GM12865 (cell line): ENCODE measurements around the gene NAT10.
"Not testable (repeated sequence)": the region's sequence is repeated elsewhere in the genome, so short reads cannot be mapped to it uniquely, and the experiment has no call there.

Source experiments
- DNase-seq: peaks from one replicate; pipeline ENCODE4 v3.0.0; 2010; ENCODE audit warnings: low read depth
- H3K4me3 ChIP-seq: 2 replicates; pipeline ENCODE4 v1.5.1; 2011; ENCODE audit warnings: mild to moderate bottlenecking, low read depth, low read length, control low read depth
- TF ChIP-seq, protein P1 (sequence below): IDR thresholded peaks from 2 replicates; pipeline ENCODE4 v1.5.1; 2011; ENCODE audit warnings: low read length, control low read depth, low read depth, inconsistent platforms; ENCODE audit not compliant: insufficient read depth; ENCODE audit errors: missing control alignments

The NAT10 gene

DNA sequence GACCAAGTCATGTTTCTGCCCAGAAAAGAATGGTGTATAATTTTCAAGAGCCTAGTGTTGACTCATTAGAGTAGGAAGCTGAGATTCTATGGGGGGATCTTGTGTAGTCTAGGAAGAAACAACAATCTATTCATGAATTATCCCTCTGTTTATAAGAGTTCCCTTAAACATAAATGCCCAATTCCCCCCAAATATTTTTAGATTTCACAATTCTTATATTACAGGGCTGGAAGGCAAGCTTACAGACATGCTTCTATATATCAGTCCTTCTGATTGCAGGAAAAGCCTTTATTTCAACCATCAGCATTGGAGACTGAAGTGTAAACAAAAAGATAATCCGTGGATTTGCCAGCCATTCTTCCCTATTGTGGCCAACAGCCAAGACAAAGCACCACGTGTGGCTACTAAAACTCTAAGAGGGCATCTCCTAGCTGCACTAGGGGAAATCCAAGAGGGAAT lies 71.4 kb downstream of the NAT10 start:
- no peak overlapping the region for H3K4me3 ChIP-seq
- TF ChIP-seq, protein P1, sequence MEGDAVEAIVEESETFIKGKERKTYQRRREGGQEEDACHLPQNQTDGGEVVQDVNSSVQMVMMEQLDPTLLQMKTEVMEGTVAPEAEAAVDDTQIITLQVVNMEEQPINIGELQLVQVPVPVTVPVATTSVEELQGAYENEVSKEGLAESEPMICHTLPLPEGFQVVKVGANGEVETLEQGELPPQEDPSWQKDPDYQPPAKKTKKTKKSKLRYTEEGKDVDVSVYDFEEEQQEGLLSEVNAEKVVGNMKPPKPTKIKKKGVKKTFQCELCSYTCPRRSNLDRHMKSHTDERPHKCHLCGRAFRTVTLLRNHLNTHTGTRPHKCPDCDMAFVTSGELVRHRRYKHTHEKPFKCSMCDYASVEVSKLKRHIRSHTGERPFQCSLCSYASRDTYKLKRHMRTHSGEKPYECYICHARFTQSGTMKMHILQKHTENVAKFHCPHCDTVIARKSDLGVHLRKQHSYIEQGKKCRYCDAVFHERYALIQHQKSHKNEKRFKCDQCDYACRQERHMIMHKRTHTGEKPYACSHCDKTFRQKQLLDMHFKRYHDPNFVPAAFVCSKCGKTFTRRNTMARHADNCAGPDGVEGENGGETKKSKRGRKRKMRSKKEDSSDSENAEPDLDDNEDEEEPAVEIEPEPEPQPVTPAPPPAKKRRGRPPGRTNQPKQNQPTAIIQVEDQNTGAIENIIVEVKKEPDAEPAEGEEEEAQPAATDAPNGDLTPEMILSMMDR = no peak
- DNase-seq = no peak

DNA sequence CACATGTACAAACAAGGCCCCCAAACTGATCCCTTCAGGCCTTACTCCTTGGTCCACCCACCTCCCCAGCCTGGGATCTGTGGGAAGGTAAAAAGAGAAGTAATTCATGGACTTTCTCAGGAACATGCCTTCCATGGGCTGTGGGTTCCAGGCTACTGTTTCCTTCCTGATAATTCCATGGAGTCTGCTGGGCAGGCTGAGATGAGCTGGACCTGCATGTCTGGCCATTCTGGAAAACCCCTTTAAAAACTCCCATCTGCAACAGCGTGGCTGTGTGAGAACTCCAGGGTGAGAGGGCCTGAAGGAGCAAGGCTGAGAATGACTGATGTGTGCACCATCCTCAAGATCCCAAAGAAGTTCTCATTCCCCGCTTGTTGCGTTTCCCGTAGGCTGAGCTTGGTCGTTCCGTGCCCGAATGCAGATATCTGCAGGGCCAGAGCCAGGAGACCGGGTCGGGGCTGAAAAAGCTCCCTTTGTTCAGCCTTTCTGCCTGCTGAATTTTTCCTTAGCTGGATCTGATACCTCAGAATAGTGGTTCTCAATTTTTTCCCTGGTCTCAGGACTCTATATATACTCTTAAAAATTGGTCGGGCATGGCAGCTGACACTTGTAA lies 72.9 kb downstream of the NAT10 start:
- H3K4me3 ChIP-seq = no peak overlapping the region
- DNase-seq = peak; percentile 26
- TF ChIP-seq, protein P1 = no peak

DNA sequence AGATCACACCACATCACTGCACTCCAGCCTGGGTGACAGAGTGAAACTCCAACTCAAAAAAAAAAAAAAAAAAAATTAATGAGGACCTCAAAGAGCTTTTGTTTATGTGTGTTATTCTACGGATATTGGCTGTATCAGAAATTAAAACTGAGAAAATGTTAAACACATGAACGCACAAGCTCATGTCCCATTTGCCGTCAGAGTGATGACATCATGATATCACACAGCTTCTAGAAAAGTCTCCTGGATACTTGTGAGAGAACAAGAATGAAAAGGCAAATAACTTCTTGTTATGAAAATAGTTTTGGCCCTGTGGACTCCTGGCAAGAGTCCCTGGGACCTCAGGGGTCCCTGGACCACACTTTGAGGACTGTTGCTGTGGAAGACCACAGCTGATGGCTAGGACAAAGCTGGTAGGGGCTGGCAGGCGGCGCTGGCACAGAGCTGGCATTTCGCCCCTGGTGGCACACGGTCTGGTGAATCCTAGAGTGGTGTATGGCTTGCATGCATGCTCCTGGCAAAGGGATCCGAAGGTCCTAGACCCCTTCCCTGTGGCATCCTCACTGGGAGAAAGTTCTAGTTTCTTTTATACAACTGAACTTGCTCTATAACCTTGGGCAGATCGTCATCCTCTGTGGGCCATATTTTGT lies 73.7 kb downstream of the NAT10 start:
- TF ChIP-seq, protein P1 = no peak
- no peak overlapping the region for H3K4me3 ChIP-seq
- no peak for DNase-seq

DNA sequence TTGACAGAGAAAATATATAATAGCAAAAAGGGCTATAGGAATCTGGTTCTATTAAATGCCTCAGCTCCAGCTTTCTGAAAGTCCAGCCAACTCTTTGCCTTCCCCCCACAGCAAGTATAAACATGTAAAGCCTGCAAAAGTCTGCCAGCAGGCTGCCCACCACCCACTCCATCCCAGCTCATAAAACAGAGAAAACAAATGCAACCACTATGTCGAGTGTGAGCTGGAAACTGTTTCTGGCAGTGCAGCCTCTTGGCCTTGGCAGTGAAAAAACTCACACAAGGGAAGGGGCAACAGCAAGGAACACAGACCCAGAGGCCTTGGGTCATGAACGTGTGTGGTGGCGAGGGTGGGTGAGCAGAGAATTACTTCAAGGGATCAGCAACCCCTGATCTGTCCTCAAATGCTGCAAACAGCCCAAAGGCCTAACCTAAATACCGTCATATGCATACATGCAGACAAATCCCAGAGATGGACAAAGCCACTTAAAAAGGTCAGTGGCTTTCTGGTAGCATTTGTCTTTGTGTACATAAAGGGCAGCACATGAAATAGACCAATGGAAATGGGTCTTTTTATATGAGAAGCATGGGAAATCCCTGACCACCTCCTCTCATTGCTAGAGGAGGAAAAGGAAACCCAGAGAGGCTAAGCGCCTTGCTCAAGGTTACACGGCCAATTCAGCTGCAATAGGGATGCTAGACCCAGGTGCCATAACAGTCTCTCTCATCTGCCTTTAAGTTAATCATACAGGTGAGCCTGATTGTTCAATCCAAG lies 74.8 kb downstream of the NAT10 start:
- TF ChIP-seq, protein P1 = no peak
- no peak overlapping the region for H3K4me3 ChIP-seq
- DNase-seq = peak; percentile 64

DNA sequence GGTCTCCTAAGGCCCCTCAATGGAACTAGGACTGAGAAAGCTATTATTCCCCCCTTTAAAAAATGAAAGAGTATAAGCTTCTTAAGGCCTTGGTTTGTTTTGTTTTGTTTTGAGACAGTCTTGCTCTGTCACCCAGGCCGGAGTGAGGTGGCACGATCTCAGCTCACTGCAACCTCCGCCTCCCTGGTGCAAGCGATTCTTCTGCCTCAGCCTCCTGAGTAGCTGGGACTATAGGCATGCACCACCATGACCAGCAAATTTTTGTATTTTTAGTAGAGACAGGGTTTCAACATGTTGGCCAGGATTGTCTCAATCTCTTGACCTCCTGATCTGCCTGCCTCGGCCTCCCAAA lies 75.4 kb downstream of the NAT10 start:
- H3K4me3 ChIP-seq, DNase-seq: not testable (repeated sequence)

DNA sequence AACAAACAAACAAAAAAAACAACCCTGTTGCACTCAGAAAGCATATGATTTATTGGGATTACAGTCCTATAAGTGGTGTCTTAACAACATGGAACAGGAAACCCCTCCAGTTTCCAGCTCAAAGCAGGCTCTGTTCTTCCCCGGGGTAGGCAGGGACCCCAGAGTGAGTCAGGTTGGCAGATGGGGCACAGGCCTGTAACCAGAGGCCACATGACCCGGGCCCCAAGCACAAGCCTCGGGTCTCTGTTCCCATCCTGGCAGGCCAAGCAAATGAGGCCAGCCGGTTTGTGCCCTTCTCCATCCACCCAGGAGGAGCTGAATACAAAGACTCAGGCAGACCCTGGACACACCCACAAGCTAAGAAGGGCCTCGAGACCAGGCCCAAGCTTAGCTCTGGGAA lies 75.8 kb downstream of the NAT10 start:
- TF ChIP-seq, protein P1 = no peak
- H3K4me3 ChIP-seq = no peak overlapping the region
- no peak for DNase-seq

DNA sequence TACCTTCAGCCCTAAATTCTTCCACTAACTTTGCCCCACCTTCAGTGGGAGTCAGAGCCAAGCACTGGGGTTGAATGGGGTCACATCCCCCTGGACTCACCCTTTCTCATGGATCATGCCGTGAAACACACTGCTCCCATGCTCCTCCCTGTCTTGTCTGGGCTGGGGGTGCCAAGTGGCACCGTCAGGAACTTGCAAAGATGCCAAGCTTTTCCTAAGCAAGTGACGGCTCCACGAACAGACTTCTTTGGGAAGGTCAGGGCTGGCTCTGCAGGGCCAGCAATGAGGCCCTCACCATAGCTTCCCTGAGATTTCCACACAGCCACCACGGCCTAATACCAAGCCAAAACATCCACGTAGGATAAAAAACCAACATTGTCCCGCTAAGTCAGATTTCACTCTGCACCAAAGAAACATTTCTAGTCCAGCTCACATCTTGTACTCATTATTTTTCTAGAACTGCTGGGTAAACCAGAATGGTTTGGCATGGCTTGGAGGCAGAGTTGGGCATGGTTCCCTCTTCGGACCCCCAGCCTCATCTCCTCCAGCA lies 76.5 kb downstream of the NAT10 start:
- TF ChIP-seq, protein P1 = no peak
- H3K4me3 ChIP-seq = no peak overlapping the region
- no peak for DNase-seq
